Activated T-helper 17 cell treated with anti-CD3 and anti-CD28 coated beads, Interleukin-2, amount 50 U/mL, for 72 hours (primary cell): ENCODE data around the gene MEP1A. TPM values are rescaled to one million over a fixed set of nuclear protein-coding genes. Genes with fewer than 3 reads are reported as not detected.
"Not testable (repeated sequence)": the region's sequence is repeated elsewhere in the genome, so short reads cannot be mapped to it uniquely, and the experiment has no call there.

Experiments used
- ATAC-seq: fragments of 150-1000 bp; cut with Tn5 transposase; replicated peaks from 2 replicates; pipeline ENCODE4 v1.10.0; 2021; ENCODE audit warnings: mild to moderate bottlenecking, moderate library complexity
- H3K27ac Mint-ChIP-seq: one replicate; pipeline ENCODE4 v1.8.0; 2022; ENCODE audit warnings: mixed read lengths
- H3K27me3 Mint-ChIP-seq: one replicate; pipeline ENCODE4 v1.8.0; 2022; ENCODE audit warnings: mixed read lengths
- H3K36me3 Mint-ChIP-seq: one replicate; pipeline ENCODE4 v1.8.0; 2022; ENCODE audit warnings: low read depth, mild to moderate bottlenecking, mixed read lengths
- H3K4me1 Mint-ChIP-seq: one replicate; pipeline ENCODE4 v1.8.0; 2022; ENCODE audit warnings: mixed read lengths
- H3K4me3 Mint-ChIP-seq: one replicate; pipeline ENCODE4 v1.8.0; 2022; ENCODE audit warnings: mild to moderate bottlenecking, mixed read lengths
- H3K9me3 Mint-ChIP-seq: one replicate; pipeline ENCODE4 v1.8.0; 2022; ENCODE audit warnings: mixed read lengths
- total RNA-seq, 2 donors: library from RNA; stranded (reverse); gene quantifications; one replicate each; pipeline ENCODE4 v1.2.3, GENCODE V29; 2022

Gene MEP1A
- not detected for total RNA-seq

GRCh38 chr6:46793138-46793537 lies at the start of gene MEP1A:
Gene MEP1A, plus strand, starts transcription at chr6:46793389. Its CDS starts 10 bp downstream, at chr6:46793399.
- Mint-ChIP-seq H3K9me3 (no peaks in the 10 kb centered on the region), H3K36me3 (no peaks in the 10 kb centered on the region)

GRCh38 chr6:46743425-46744158 lies 49.6 kb upstream of the MEP1A start:
- no peaks in the 10 kb centered on the region for H3K9me3 Mint-ChIP-seq
- H3K36me3 Mint-ChIP-seq, result no peaks in the 10 kb centered on the region
- H3K27me3 Mint-ChIP-seq, result peaks cover 17% of the 10 kb centered on the region
- ATAC-seq, result no peak
- H3K4me3 Mint-ChIP-seq, result no peak overlapping the region
- no peaks in the 10 kb centered on the region for H3K4me1 Mint-ChIP-seq
- H3K27ac Mint-ChIP-seq, result no peak overlapping the region

More at GRCh38 chr6:46793138-46793537, at the start of gene MEP1A:
- Mint-ChIP-seq H3K27ac (no peak within 1 kb of the TSS), H3K27me3 (peaks cover 14% of the 10 kb centered on the region), H3K4me1 (no peaks in the 10 kb centered on the region), H3K4me3 (no peak within 1 kb of the TSS)
- ATAC-seq, result no peak

GRCh38 chr6:46744159-46744725 lies 48.9 kb upstream of the MEP1A start:
- not testable (repeated sequence) for H3K4me1 Mint-ChIP-seq, H3K9me3 Mint-ChIP-seq, H3K4me3 Mint-ChIP-seq, H3K27ac Mint-ChIP-seq, H3K36me3 Mint-ChIP-seq, ATAC-seq
- peaks cover 17% of the 10 kb centered on the region for H3K27me3 Mint-ChIP-seq

- no peaks in the 10 kb centered on the region for H3K4me1 Mint-ChIP-seq
- no peak overlapping the region for H3K4me3 Mint-ChIP-seq
- peaks cover 13% of the 10 kb centered on the region for H3K27me3 Mint-ChIP-seq
- H3K36me3 Mint-ChIP-seq, result no peaks in the 10 kb centered on the region
- no peaks in the 10 kb centered on the region for H3K9me3 Mint-ChIP-seq
- no peak overlapping the region for H3K27ac Mint-ChIP-seq
- ATAC-seq, result no peak
These were observed 47.2 kb upstream of the MEP1A start for GRCh38 chr6:46745973-46746372.

GRCh38 chr6:46746696-46747095 lies 46.5 kb upstream of the MEP1A start, which contains the start of gene ANKRD66:
Gene ANKRD66, plus strand, starts transcription at chr6:46746933. Its CDS starts 5,016 bp downstream, at chr6:46751949.
- Mint-ChIP-seq H3K4me3 (no peak within 1 kb of the TSS), H3K9me3 (no peaks in the 10 kb centered on the region), H3K4me1 (no peaks in the 10 kb centered on the region), H3K36me3 (no peaks in the 10 kb centered on the region), H3K27ac (no peak within 1 kb of the TSS), H3K27me3 (peaks cover 17% of the 10 kb centered on the region)
- no peak for ATAC-seq

- H3K4me3 Mint-ChIP-seq, result no peak overlapping the region
- no peaks in the 10 kb centered on the region for H3K4me1 Mint-ChIP-seq
- no peak for ATAC-seq
- H3K36me3 Mint-ChIP-seq, result no peaks in the 10 kb centered on the region
- H3K27me3 Mint-ChIP-seq, result peaks cover 17% of the 10 kb centered on the region
- H3K9me3 Mint-ChIP-seq, result no peaks in the 10 kb centered on the region
- no peak overlapping the region for H3K27ac Mint-ChIP-seq
These were observed 44.2 kb upstream of the MEP1A start for GRCh38 chr6:46748940-46749503.

- Mint-ChIP-seq H3K4me3 (no peak overlapping the region), H3K27ac (no peak overlapping the region), H3K27me3 (peaks cover 14% of the 10 kb centered on the region), H3K4me1 (no peaks in the 10 kb centered on the region), H3K9me3 (no peaks in the 10 kb centered on the region), H3K36me3 (no peaks in the 10 kb centered on the region)
- no peak for ATAC-seq
These were observed 43.5 kb upstream of the MEP1A start for GRCh38 chr6:46749731-46750130.

- ATAC-seq, result no peak
- Mint-ChIP-seq H3K27me3 (peaks cover 4% of the 10 kb centered on the region), H3K4me3 (no peak overlapping the region), H3K27ac (no peak overlapping the region), H3K36me3 (no peaks in the 10 kb centered on the region), H3K4me1 (no peaks in the 10 kb centered on the region), H3K9me3 (no peaks in the 10 kb centered on the region)
These were observed 41.5 kb upstream of the MEP1A start for GRCh38 chr6:46751658-46752057.

GRCh38 chr6:46755865-46756264 lies 37.3 kb upstream of the MEP1A start:
- ATAC-seq, result no peak
- no peaks in the 10 kb centered on the region for H3K9me3 Mint-ChIP-seq
- H3K27me3 Mint-ChIP-seq, result peaks cover 8% of the 10 kb centered on the region
- H3K27ac Mint-ChIP-seq, result no peak overlapping the region
- H3K4me3 Mint-ChIP-seq, result no peak overlapping the region
- no peaks in the 10 kb centered on the region for H3K36me3 Mint-ChIP-seq
- no peaks in the 10 kb centered on the region for H3K4me1 Mint-ChIP-seq

GRCh38 chr6:46756469-46757213 lies 36.5 kb upstream of the MEP1A start:
- H3K36me3 Mint-ChIP-seq, result no peaks in the 10 kb centered on the region
- H3K4me3 Mint-ChIP-seq, result no peak overlapping the region
- no peaks in the 10 kb centered on the region for H3K4me1 Mint-ChIP-seq
- H3K9me3 Mint-ChIP-seq, result no peaks in the 10 kb centered on the region
- H3K27ac Mint-ChIP-seq, result no peak overlapping the region
- H3K27me3 Mint-ChIP-seq, result peaks cover 5% of the 10 kb centered on the region
- ATAC-seq, result no peak

- peaks cover 4% of the 10 kb centered on the region for H3K27me3 Mint-ChIP-seq
- no peaks in the 10 kb centered on the region for H3K36me3 Mint-ChIP-seq
- H3K9me3 Mint-ChIP-seq, result no peaks in the 10 kb centered on the region
- no peak for ATAC-seq
- H3K4me3 Mint-ChIP-seq, result no peak overlapping the region
- no peak overlapping the region for H3K27ac Mint-ChIP-seq
- no peaks in the 10 kb centered on the region for H3K4me1 Mint-ChIP-seq
These were observed 36.0 kb upstream of the MEP1A start for GRCh38 chr6:46757214-46757596.

GRCh38 chr6:46758960-46759753 lies 34.0 kb upstream of the MEP1A start:
- ATAC-seq, result no peak
- Mint-ChIP-seq H3K27me3 (peaks cover 4% of the 10 kb centered on the region), H3K27ac (no peak overlapping the region), H3K4me1 (no peaks in the 10 kb centered on the region), H3K9me3 (no peaks in the 10 kb centered on the region), H3K36me3 (no peaks in the 10 kb centered on the region), H3K4me3 (no peak overlapping the region)

- Mint-ChIP-seq H3K36me3 (no peaks in the 10 kb centered on the region), H3K27me3 (peaks cover 4% of the 10 kb centered on the region), H3K4me1 (no peaks in the 10 kb centered on the region), H3K27ac (no peak overlapping the region), H3K9me3 (no peaks in the 10 kb centered on the region), H3K4me3 (no peak overlapping the region)
- ATAC-seq, result no peak
These were observed 32.3 kb upstream of the MEP1A start for GRCh38 chr6:46760925-46761324.

- Mint-ChIP-seq H3K4me1 (no peaks in the 10 kb centered on the region), H3K27ac (no peak overlapping the region), H3K9me3 (no peaks in the 10 kb centered on the region), H3K4me3 (no peak overlapping the region), H3K36me3 (no peaks in the 10 kb centered on the region), H3K27me3 (peaks cover 4% of the 10 kb centered on the region)
- no peak for ATAC-seq
These were observed 29.7 kb upstream of the MEP1A start for GRCh38 chr6:46763466-46763865.
